ENCODE data around the gene SLC26A1. TPM values are rescaled to one million over a fixed set of nuclear protein-coding genes. Genes with fewer than 3 reads are reported as not detected.
"Not testable (repeated sequence)": the region's sequence is repeated elsewhere in the genome, so short reads cannot be mapped to it uniquely, and the experiment has no call there.

The SLC26A1 gene
- total and polyA plus RNA-seq, 2 donors: 0.05 to 0.20 TPM

- WGBS: 83% methylated on average over 4 of the region's 4 CpGs
- H3K27ac ChIP-seq (ENCODE audit: low read depth); DNase-seq (ENCODE audit: extremely low spot score); H3K36me3 ChIP-seq (ENCODE audit: insufficient read depth); H3K4me1 ChIP-seq (ENCODE audit: insufficient read depth); H3K4me3 ChIP-seq (ENCODE audit: low read depth, low read length): not testable (repeated sequence)
These were observed 53.7 kb downstream of the SLC26A1 start for GRCh38 chr4:939508-939907.

Other genes starting within 250 kb of the SLC26A1 start
- gene CPLX1, start 167.3 kb downstream of the SLC26A1 start, total RNA-seq: 0.48 TPM
- gene CPLX1, start 167.3 kb downstream of the SLC26A1 start, polyA plus RNA-seq: 3.6 TPM
- 44.8 TPM for gene GAK, start 61.1 kb downstream of the SLC26A1 start, total RNA-seq
- 76.2 TPM for gene GAK, start 61.1 kb downstream of the SLC26A1 start, polyA plus RNA-seq
- gene TMEM175, start 60.9 kb downstream of the SLC26A1 start, total RNA-seq: 16.8 TPM
- 32.8 TPM for gene TMEM175, start 60.9 kb downstream of the SLC26A1 start, polyA plus RNA-seq
- 5.0 TPM for gene DGKQ, start 19.8 kb downstream of the SLC26A1 start, total RNA-seq
- gene DGKQ, start 19.8 kb downstream of the SLC26A1 start, polyA plus RNA-seq: 10.0 TPM
- 7.9 TPM for gene IDUA, start 6.4 kb downstream of the SLC26A1 start, total RNA-seq
- 18.2 TPM for gene IDUA, start 6.4 kb downstream of the SLC26A1 start, polyA plus RNA-seq
- gene FGFRL1, start 18.2 kb upstream of the SLC26A1 start, total RNA-seq: 5.7 TPM
- 25.7 TPM for gene FGFRL1, start 18.2 kb upstream of the SLC26A1 start, polyA plus RNA-seq
- gene RNF212, start 120.2 kb upstream of the SLC26A1 start, total RNA-seq: 4.0 TPM
- gene RNF212, start 120.2 kb upstream of the SLC26A1 start, polyA plus RNA-seq: 4.2 TPM
- 119 TPM for gene SPON2, start 179.2 kb upstream of the SLC26A1 start, total RNA-seq
- 123 TPM for gene SPON2, start 179.2 kb upstream of the SLC26A1 start, polyA plus RNA-seq